H9 (cell line): ENCODE data around the gene COTL1. TPM values are rescaled to one million over a fixed set of nuclear protein-coding genes. Genes with fewer than 3 reads are reported as not detected.

ENCODE experiments used
- DNase-seq: peaks from one replicate; pipeline ENCODE4 v3.0.0-alpha.2; 2017
- H2AFZ ChIP-seq: one replicate; pipeline ENCODE4 v1.6.1; 2013; ENCODE audit warnings: mild to moderate bottlenecking, low read length, control low read depth, moderate library complexity
- H2AK5ac ChIP-seq: 2 replicates; pipeline ENCODE4 v1.6.1; 2013; ENCODE audit warnings: low read length, control low read depth, mixed read lengths; ENCODE audit not compliant: insufficient read length
- H2BK120ac ChIP-seq: one replicate; pipeline ENCODE4 v1.6.1; 2013; ENCODE audit warnings: low read depth, mild to moderate bottlenecking, low read length, control low read depth, inconsistent platforms; ENCODE audit not compliant: poor library complexity, severe bottlenecking
- H2BK12ac ChIP-seq: 2 replicates; pipeline ENCODE4 v1.6.1; 2013; ENCODE audit warnings: low read length, control low read depth, mixed read lengths, low read depth; ENCODE audit not compliant: insufficient read length
- H2BK15ac ChIP-seq: 2 replicates; pipeline ENCODE4 v1.6.1; 2013; ENCODE audit warnings: low read depth, low read length, control low read depth
- H2BK20ac ChIP-seq: one replicate; pipeline ENCODE4 v1.6.1; 2013; ENCODE audit warnings: low read depth, mild to moderate bottlenecking, low read length, control low read depth, inconsistent platforms; ENCODE audit not compliant: poor library complexity, severe bottlenecking
- H2BK5ac ChIP-seq: 2 replicates; pipeline ENCODE4 v1.6.1; 2013; ENCODE audit warnings: low read length, control low read depth, mixed read lengths; ENCODE audit not compliant: insufficient read length
- H3K14ac ChIP-seq: 2 replicates; pipeline ENCODE4 v1.6.1; 2013; ENCODE audit warnings: low read length, control low read depth; ENCODE audit not compliant: insufficient read depth
- H3K18ac ChIP-seq: 2 replicates; pipeline ENCODE4 v1.6.1; 2013; ENCODE audit warnings: low read depth, mild to moderate bottlenecking, mixed read lengths, low read length, control low read depth; ENCODE audit not compliant: insufficient read length
- H3K23ac ChIP-seq: 2 replicates; pipeline ENCODE4 v1.6.1; 2013; ENCODE audit warnings: low read length, control low read depth, mixed read lengths, low read depth; ENCODE audit not compliant: insufficient read length
- H3K23me2 ChIP-seq: 2 replicates; pipeline ENCODE4 v1.6.1; 2013; ENCODE audit warnings: low read depth, mild to moderate bottlenecking, mixed read lengths, low read length, control low read depth; ENCODE audit not compliant: insufficient read length, poor library complexity, severe bottlenecking
- H3K27ac ChIP-seq: 2 replicates; pipeline ENCODE4 v1.5.1; 2013; ENCODE audit warnings: low read length, control low read depth, mixed read lengths, low read depth; ENCODE audit not compliant: insufficient read length
- H3K27me3 ChIP-seq: 2 replicates; pipeline ENCODE4 v1.6.1; 2013; ENCODE audit warnings: low read length, control low read depth, inconsistent platforms; ENCODE audit not compliant: insufficient read depth
- H3K4ac ChIP-seq: 2 replicates; pipeline ENCODE4 v1.6.1; 2013; ENCODE audit warnings: low read depth, mild to moderate bottlenecking, control low read depth, inconsistent platforms, low read length, moderate library complexity
- H3K4me1 ChIP-seq: 2 replicates; pipeline ENCODE4 v1.6.1; 2013; ENCODE audit warnings: low read length, control low read depth, inconsistent platforms; ENCODE audit not compliant: insufficient read depth
- H3K4me2 ChIP-seq: 2 replicates; pipeline ENCODE4 v1.6.1; 2013; ENCODE audit warnings: low read length, control low read depth, mixed read lengths; ENCODE audit not compliant: insufficient read length, insufficient read depth
- H3K56ac ChIP-seq: 2 replicates; pipeline ENCODE4 v1.6.1; 2013; ENCODE audit warnings: low read depth, mild to moderate bottlenecking, mixed read lengths, low read length, control low read depth; ENCODE audit not compliant: insufficient read length
- H3K79me1 ChIP-seq: 2 replicates; pipeline ENCODE4 v1.6.1; 2013; ENCODE audit warnings: low read depth, mild to moderate bottlenecking, moderate library complexity, low read length, control low read depth, inconsistent platforms; ENCODE audit not compliant: insufficient read depth, poor library complexity, severe bottlenecking
- H3K79me2 ChIP-seq: 2 replicates; pipeline ENCODE4 v1.6.1; 2013; ENCODE audit warnings: low read length, control low read depth, inconsistent platforms; ENCODE audit not compliant: insufficient read depth
- H3K9ac ChIP-seq: 2 replicates; pipeline ENCODE4 v1.6.1; 2013; ENCODE audit warnings: low read length, control low read depth, mixed read lengths; ENCODE audit not compliant: insufficient read length; ENCODE audit errors: extremely low read depth
- H3K9me3 ChIP-seq: one replicate; pipeline ENCODE4 v1.6.1; 2013; ENCODE audit warnings: low read depth, low read length, inconsistent platforms; ENCODE audit not compliant: control insufficient read depth
- H3T11ph ChIP-seq: one replicate; pipeline ENCODE4 v1.6.1; 2013; ENCODE audit warnings: mild to moderate bottlenecking, low read length, control low read depth, inconsistent platforms
- H4K20me1 ChIP-seq: one replicate; pipeline ENCODE4 v1.6.1; 2013; ENCODE audit not compliant: control insufficient read depth, insufficient read length, insufficient read depth
- H4K5ac ChIP-seq: 2 replicates; pipeline ENCODE4 v1.6.1; 2013; ENCODE audit warnings: low read depth, mild to moderate bottlenecking, mixed read lengths, low read length, control low read depth; ENCODE audit not compliant: insufficient read length
- H4K8ac ChIP-seq: replicated peaks from 2 replicates; pipeline ENCODE4 v1.6.1; 2013; ENCODE audit warnings: low read length, control low read depth, mixed read lengths, low read depth; ENCODE audit not compliant: insufficient read length
- H4K91ac ChIP-seq: 2 replicates; pipeline ENCODE4 v1.6.1; 2013; ENCODE audit warnings: low read depth, mild to moderate bottlenecking, moderate library complexity, mixed read lengths, low read length, control low read depth; ENCODE audit not compliant: insufficient read length
- H3K27ac Mint-ChIP-seq, 3 experiments: 2 replicates in 2 of 3; 3 replicates in 1 of 3; pipeline ENCODE4 v1.8.0; 2020 to 2021; ENCODE audit warnings: mixed read lengths in 3 of 3, mild to moderate bottlenecking in 1 of 3, moderate library complexity in 1 of 3
- H3K27me3 Mint-ChIP-seq: 2 replicates; pipeline ENCODE4 v1.8.0; 2021; ENCODE audit warnings: low read depth, mild to moderate bottlenecking, moderate library complexity, mixed read lengths
- H3K36me3 Mint-ChIP-seq, 3 experiments: 2 replicates in 2 of 3; 3 replicates in 1 of 3; pipeline ENCODE4 v1.8.0; 2020 to 2021; ENCODE audit warnings: low read depth in 3 of 3, mixed read lengths in 3 of 3; ENCODE audit not compliant: insufficient read depth in 1 of 3
- H3K4me1 Mint-ChIP-seq, 2 experiments: 2 replicates each; pipeline ENCODE4 v1.8.0; 2020; ENCODE audit warnings: mixed read lengths in 2 of 2
- H3K4me3 Mint-ChIP-seq, 2 experiments: 2 replicates in 1 of 2; 3 replicates in 1 of 2; pipeline ENCODE4 v1.8.0; 2020 to 2021; ENCODE audit warnings: mild to moderate bottlenecking in 2 of 2, mixed read lengths in 2 of 2, moderate library complexity in 1 of 2
- H3K9me3 Mint-ChIP-seq, 2 experiments: 2 replicates in 1 of 2; 3 replicates in 1 of 2; pipeline ENCODE4 v1.8.0; 2020; ENCODE audit warnings: mild to moderate bottlenecking in 2 of 2, mixed read lengths in 2 of 2, moderate library complexity in 1 of 2
- WGBS: extraction: QIAGEN DNeasy Blood & Tissue Kit; methylation state at CpG from one replicate; pipeline ENCODE4 v1.1.7; 2013; ENCODE audit warnings: missing lambda C conversion rate, low lambda C conversion rate, mixed read lengths; ENCODE audit not compliant: insufficient read length; ENCODE audit errors: extremely low coverage; 5-methylcytosine and 5-hydroxymethylcytosine counted together
- total RNA-seq: library from RNA; stranded (reverse); gene quantifications from 2 replicates; pipeline ENCODE4 v1.2.1, GENCODE V29; 2021
- TF ChIP-seq, protein P1 (sequence below): fragments of 200-600 bp; sonication (generic); conservative IDR thresholded peaks from 3 replicates; pipeline ENCODE4 v1.8.0; 2021; ENCODE audit warnings: antibody characterized with exemption, mild to moderate bottlenecking

Gene COTL1
- total RNA-seq, 1 experiment from 2014 or later = 81.4 TPM

DNA sequence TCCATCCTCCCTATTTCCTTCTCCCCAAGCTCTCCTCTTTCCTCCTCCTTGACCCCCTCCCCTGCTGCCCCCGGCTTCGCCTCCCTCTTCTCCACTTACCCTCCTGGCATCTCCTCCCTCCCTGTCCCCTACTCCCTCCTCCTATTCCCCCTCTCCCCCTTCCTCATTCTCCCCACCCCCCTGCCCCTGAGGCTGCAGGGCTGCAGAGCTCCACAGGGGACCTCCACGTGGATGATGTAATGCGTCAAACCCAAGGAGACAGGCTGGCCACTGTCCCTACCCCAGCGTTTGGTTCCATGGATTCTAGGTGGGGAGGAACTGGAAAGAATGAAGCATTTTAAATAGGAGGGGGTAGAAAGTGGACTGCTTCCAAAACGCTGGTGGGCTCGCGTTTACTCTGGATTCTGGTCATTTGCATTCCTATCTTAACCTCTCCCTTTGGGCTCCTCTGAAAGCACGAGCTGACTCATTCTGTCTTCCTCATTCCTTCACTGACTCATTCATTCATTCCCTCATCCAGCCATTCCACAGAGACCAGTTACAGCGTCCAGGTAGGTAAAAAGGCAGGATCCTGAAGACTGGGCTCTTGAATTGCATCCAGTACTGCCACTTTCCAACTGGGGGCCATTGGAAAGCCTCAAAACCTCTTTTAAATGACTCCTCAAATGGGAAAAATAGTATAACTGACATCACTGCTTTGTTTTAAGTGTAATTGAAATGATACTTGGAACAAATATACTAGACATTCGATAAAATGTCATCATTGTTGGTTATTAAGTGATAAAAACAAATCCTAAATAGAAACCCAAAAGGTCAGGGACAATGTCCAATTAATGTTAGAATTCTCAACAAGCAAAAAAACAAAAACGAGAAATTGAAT, 943 bp upstream of the COTL1 start:
- no peak overlapping the region for H3T11ph ChIP-seq
- Mint-ChIP-seq H3K36me3 (peaks cover 2 to 7% (median 7%) of the 10 kb centered on the region in 3 experiments; a peak in 3 of 7 replicates), H3K9me3 (no peaks in the 10 kb centered on the region), H3K4me3 (peak overlapping the region; percentile 47 to 68), H3K4me1 (peaks cover 38 to 48% of the 10 kb centered on the region in 2 experiments), H3K27ac (peak overlapping the region in 2 of 3 experiments; percentile 83 to 96; a peak in 4 of 7 replicates), H3K27me3 (peaks cover 12% of the 10 kb centered on the region)
- no peaks in the 10 kb centered on the region for H3K9me3 ChIP-seq
- peaks cover 3% of the 10 kb centered on the region; the same call in 1 of the 2 replicates for H3K27me3 ChIP-seq
- DNase-seq = peak; percentile 92
- no peak overlapping the region; the same call in 1 of the 2 replicates for H3K14ac ChIP-seq
- no CpG with 5 or more reads among the region's 12 CpGs for WGBS
- H2BK120ac ChIP-seq = no peak overlapping the region
- no peak overlapping the region for H3K56ac ChIP-seq
- no peak overlapping the region for H3K23ac ChIP-seq
- no peak overlapping the region for H2BK5ac ChIP-seq
- peaks cover 4% of the 10 kb centered on the region for H3K79me1 ChIP-seq
- no peak overlapping the region for H3K27ac ChIP-seq
- no peak overlapping the region for H3K4ac ChIP-seq
- no peak overlapping the region for H2BK20ac ChIP-seq
- H3K9ac ChIP-seq = no peak overlapping the region
- H3K18ac ChIP-seq = peak overlapping the region; percentile 23
- no peak overlapping the region for H4K91ac ChIP-seq
- no peak overlapping the region for H2AFZ ChIP-seq
- H2BK12ac ChIP-seq = no peak overlapping the region
- H3K4me2 ChIP-seq = peak overlapping the region; percentile 58
- no peak overlapping the region for H2BK15ac ChIP-seq
- H3K4me1 ChIP-seq = no peaks in the 10 kb centered on the region
- H4K5ac ChIP-seq = no peak overlapping the region
- no peaks in the 10 kb centered on the region for H4K20me1 ChIP-seq
- TF ChIP-seq, protein P1, sequence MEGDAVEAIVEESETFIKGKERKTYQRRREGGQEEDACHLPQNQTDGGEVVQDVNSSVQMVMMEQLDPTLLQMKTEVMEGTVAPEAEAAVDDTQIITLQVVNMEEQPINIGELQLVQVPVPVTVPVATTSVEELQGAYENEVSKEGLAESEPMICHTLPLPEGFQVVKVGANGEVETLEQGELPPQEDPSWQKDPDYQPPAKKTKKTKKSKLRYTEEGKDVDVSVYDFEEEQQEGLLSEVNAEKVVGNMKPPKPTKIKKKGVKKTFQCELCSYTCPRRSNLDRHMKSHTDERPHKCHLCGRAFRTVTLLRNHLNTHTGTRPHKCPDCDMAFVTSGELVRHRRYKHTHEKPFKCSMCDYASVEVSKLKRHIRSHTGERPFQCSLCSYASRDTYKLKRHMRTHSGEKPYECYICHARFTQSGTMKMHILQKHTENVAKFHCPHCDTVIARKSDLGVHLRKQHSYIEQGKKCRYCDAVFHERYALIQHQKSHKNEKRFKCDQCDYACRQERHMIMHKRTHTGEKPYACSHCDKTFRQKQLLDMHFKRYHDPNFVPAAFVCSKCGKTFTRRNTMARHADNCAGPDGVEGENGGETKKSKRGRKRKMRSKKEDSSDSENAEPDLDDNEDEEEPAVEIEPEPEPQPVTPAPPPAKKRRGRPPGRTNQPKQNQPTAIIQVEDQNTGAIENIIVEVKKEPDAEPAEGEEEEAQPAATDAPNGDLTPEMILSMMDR = no peak
- no peak overlapping the region for H4K8ac ChIP-seq
- H3K23me2 ChIP-seq = peaks cover 11% of the 10 kb centered on the region
- no peak overlapping the region for H2AK5ac ChIP-seq
- peaks cover 9% of the 10 kb centered on the region; the same call in 1 of the 2 replicates for H3K79me2 ChIP-seq
